Astrocyte (in vitro differentiated cells and primary cell): ENCODE results near the gene ITPKB. TPM values are rescaled to one million over a fixed set of nuclear protein-coding genes. Genes with fewer than 3 reads are reported as not detected.

Source experiments
- DNase-seq: peaks from one replicate; pipeline ENCODE4 v3.0.0-alpha.2; 2010; ENCODE audit warnings: low read depth
- FAIRE-seq: peaks from 2 replicates; lab custom pipeline; 2011; peaks lifted over from hg19 to GRCh38; lab: Jason Lieb, UNC
- H2AFZ ChIP-seq: 2 replicates; pipeline ENCODE4 v1.6.0; 2012; ENCODE audit warnings: low read depth, low read length, inconsistent platforms
- H3K27ac ChIP-seq: 2 replicates; pipeline ENCODE4 v1.5.1; 2011; ENCODE audit warnings: low read depth, low read length, inconsistent platforms
- H3K27me3 ChIP-seq: 2 replicates; pipeline ENCODE4 v1.6.0; 2011; ENCODE audit warnings: low read length, inconsistent platforms; ENCODE audit not compliant: insufficient read depth
- H3K36me3 ChIP-seq: 2 replicates; pipeline ENCODE4 v1.5.1; 2011; ENCODE audit warnings: low read length, inconsistent platforms; ENCODE audit not compliant: insufficient read depth
- H3K4me1 ChIP-seq: 2 replicates; pipeline ENCODE4 v1.5.1; 2011; ENCODE audit warnings: low read length, inconsistent platforms; ENCODE audit not compliant: insufficient read depth
- H3K4me2 ChIP-seq: 2 replicates; pipeline ENCODE4 v1.6.0; 2012; ENCODE audit warnings: low read length, inconsistent platforms
- H3K4me3 ChIP-seq: 2 replicates; pipeline ENCODE4 v1.5.1; 2011; ENCODE audit warnings: low read depth, mild to moderate bottlenecking, low read length, inconsistent platforms; ENCODE audit not compliant: insufficient read depth
- H3K79me2 ChIP-seq: 2 replicates; pipeline ENCODE4 v1.6.0; 2012; ENCODE audit warnings: mild to moderate bottlenecking, low read length, inconsistent platforms; ENCODE audit not compliant: insufficient read depth
- H3K9ac ChIP-seq: 2 replicates; pipeline ENCODE4 v1.6.0; 2012; ENCODE audit warnings: mild to moderate bottlenecking, low read length, inconsistent platforms
- H3K9me3 ChIP-seq: 2 replicates; pipeline ENCODE4 v1.5.1; 2012; ENCODE audit warnings: low read depth, mild to moderate bottlenecking, low read length, inconsistent platforms; ENCODE audit not compliant: insufficient read depth
- H4K20me1 ChIP-seq: 2 replicates; pipeline ENCODE4 v1.6.0; 2012; ENCODE audit warnings: low read length, inconsistent platforms; ENCODE audit not compliant: insufficient read depth
- H3K27ac Mint-ChIP-seq: one replicate; pipeline ENCODE4 v1.8.0; 2021; ENCODE audit warnings: mild to moderate bottlenecking, mixed read lengths; ENCODE audit not compliant: unreplicated experiment
- H3K27me3 Mint-ChIP-seq: one replicate; pipeline ENCODE4 v1.8.0; 2021; ENCODE audit warnings: low read depth, mixed read lengths; ENCODE audit not compliant: unreplicated experiment
- H3K36me3 Mint-ChIP-seq: one replicate; pipeline ENCODE4 v1.8.0; 2021; ENCODE audit warnings: low read depth, mixed read lengths; ENCODE audit not compliant: unreplicated experiment
- H3K4me1 Mint-ChIP-seq: one replicate; pipeline ENCODE4 v1.8.0; 2021; ENCODE audit warnings: low read depth, mixed read lengths; ENCODE audit not compliant: unreplicated experiment
- H3K4me3 Mint-ChIP-seq: one replicate; pipeline ENCODE4 v1.8.0; 2021; ENCODE audit warnings: mild to moderate bottlenecking, moderate library complexity, mixed read lengths; ENCODE audit not compliant: unreplicated experiment
- H3K9me3 Mint-ChIP-seq: one replicate; pipeline ENCODE4 v1.8.0; 2021; ENCODE audit warnings: mild to moderate bottlenecking, mixed read lengths; ENCODE audit not compliant: unreplicated experiment
- CTCF ChIP-seq: IDR thresholded peaks from 2 replicates; pipeline ENCODE4 v1.5.1; 2011; ENCODE audit warnings: low read depth, mild to moderate bottlenecking, inconsistent platforms, low read length, moderate library complexity; ENCODE audit not compliant: insufficient read depth
- EZH2 ChIP-seq: IDR thresholded peaks from 2 replicates; pipeline ENCODE4 v1.6.1; 2012; ENCODE audit warnings: mild to moderate bottlenecking, low read length, inconsistent platforms; ENCODE audit not compliant: insufficient read depth
- total RNA-seq: library from RNA; stranded (reverse); gene quantifications from 2 replicates; pipeline ENCODE4 v1.2.1, GENCODE V29; 2021

The ITPKB gene
- total RNA-seq, 1 donor from 2014 or later, result 10.5 TPM

GRCh38 chr1:226688056-226688748 is 50.9 kb downstream of the ITPKB start:
- no peak for FAIRE-seq
- Histone ChIP-seq H3K9ac (no peak overlapping the region), H3K27ac (no peak overlapping the region), H3K9me3 (no peaks in the 10 kb centered on the region), H2AFZ (no peak overlapping the region), H3K4me2 (no peak overlapping the region), H3K4me3 (no peak overlapping the region), H3K36me3 (no peaks in the 10 kb centered on the region), H3K27me3 (no peaks in the 10 kb centered on the region), H3K4me1 (no peaks in the 10 kb centered on the region), H4K20me1 (peaks cover 24% of the 10 kb centered on the region), H3K79me2 (no peaks in the 10 kb centered on the region)
- TF ChIP-seq CTCF (no peak), EZH2 (no peak)
- Mint-ChIP-seq H3K27ac (no peak overlapping the region), H3K27me3 (peaks cover 14% of the 10 kb centered on the region), H3K4me1 (peaks cover 8% of the 10 kb centered on the region), H3K36me3 (peaks cover 8% of the 10 kb centered on the region), H3K4me3 (no peak overlapping the region), H3K9me3 (no peaks in the 10 kb centered on the region)
- DNase-seq, result no peak

- H3K9ac ChIP-seq, result no peak overlapping the region
- no peaks in the 10 kb centered on the region for H3K9me3 ChIP-seq
- H2AFZ ChIP-seq, result no peak overlapping the region
- no peaks in the 10 kb centered on the region for H3K27me3 ChIP-seq
- Mint-ChIP-seq H3K9me3 (no peaks in the 10 kb centered on the region), H3K27ac (no peak overlapping the region), H3K4me1 (peaks cover 4% of the 10 kb centered on the region), H3K36me3 (peaks cover 11% of the 10 kb centered on the region), H3K27me3 (peaks cover 13% of the 10 kb centered on the region), H3K4me3 (no peak overlapping the region)
- TF ChIP-seq CTCF, result no peak
- no peak for TF ChIP-seq EZH2
- FAIRE-seq (no peak), DNase-seq (no peak)
- H3K4me3 ChIP-seq, result no peak overlapping the region
- no peaks in the 10 kb centered on the region for H3K4me1 ChIP-seq
- H3K36me3 ChIP-seq, result no peaks in the 10 kb centered on the region
- no peak overlapping the region for H3K27ac ChIP-seq
- peaks cover 24% of the 10 kb centered on the region for H4K20me1 ChIP-seq
- H3K79me2 ChIP-seq, result no peaks in the 10 kb centered on the region
- H3K4me2 ChIP-seq, result no peak overlapping the region
Observed at GRCh38 chr1:226687426-226687825, 51.7 kb downstream of the ITPKB start.
